GM19025 (cell line): ENCODE data around the gene NET1.
"Not testable (repeated sequence)": the region's sequence is repeated elsewhere in the genome, so short reads cannot be mapped to it uniquely, and the experiment has no call there.

Source experiments
- ATAC-seq: cut with Tn5 transposase; IDR thresholded peaks from one replicate; pipeline ENCODE4 v1.9.1; 2021; ENCODE audit warnings: mild to moderate bottlenecking, low read depth, moderate library complexity; ENCODE audit not compliant: unreplicated experiment

NET1 gene

DNA sequence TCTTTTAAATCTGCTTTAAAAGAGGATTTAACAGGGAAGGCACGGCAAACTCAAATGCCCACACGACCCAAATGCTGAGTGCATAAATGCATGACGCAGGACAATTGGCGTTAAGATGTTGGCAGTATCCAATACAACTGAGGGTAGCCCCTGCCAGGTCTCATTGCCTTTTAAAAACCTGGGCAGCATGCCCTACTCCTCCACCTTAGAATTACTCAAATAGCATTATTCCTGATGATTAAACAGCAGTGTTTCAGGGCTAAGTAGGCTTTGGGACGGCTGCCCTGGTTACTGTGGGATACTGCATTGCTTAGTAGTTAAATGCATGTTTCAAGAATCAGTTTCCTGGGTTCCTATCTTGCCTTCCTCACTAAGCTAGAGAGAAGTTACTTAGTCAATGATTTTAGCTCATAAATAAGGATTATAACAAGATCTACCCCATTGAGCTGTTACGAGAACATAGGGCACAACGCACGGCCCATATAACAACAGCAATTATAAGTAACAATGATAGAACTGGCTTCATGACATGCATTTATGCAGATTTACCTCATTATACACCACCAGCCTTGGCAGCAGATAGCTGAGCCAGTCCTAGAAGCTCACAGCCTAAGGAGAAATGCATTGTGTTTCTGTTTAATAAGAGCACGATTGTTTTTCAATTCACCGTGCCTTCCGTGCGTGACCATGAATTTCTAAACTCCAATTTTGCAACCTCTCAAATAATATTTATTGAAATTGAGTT lies 15.6 kb upstream of the NET1 start:
- ATAC-seq, result no peak

- ATAC-seq, result no peak
These were observed 13.0 kb upstream of the NET1 start for GRCh38 chr10:5399332-5399731.

DNA sequence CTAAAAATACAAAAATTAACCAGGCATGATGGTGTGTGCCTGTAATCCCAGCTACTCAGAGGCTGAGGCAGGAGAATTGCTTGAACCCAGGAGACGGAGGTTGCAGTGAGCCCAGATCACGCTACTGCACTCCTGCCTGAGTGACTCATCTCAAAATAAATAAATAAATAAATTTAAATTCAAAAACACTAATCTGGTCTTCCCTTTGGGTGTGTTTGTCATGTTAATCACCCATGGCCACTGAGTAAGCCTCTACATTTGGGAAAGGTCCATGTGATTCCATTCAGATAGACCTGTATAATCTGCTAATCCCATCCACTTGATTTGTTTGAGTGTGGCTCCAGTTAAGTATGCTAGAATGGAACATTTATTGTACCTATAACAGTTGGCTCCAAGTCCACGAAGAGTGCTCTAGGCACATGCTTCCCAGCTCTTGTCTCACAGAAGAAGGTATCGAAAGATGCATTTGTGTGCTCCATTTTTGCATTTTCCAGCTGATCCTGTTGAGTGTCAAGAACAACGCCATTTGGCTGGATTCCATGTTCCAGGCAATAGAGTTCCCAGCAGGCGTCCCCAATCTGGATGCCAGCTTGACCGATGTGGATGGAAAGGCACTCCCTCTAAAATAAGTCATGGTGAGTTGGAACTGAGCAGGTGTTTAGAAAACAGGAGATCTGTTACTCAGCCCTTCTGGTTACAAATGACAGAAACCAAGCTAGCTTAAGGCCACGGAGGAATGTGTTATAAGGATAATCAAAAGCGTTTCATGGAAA lies 11.7 kb upstream of the NET1 start:
- ATAC-seq, result no peak

- ATAC-seq, result no peak
These were observed 9.6 kb upstream of the NET1 start for GRCh38 chr10:5402798-5403197.

GRCh38 chr10:5404208-5405041 lies 7.9 kb upstream of the NET1 start, which contains the start of gene TUBAL3:
Gene TUBAL3, minus strand, starts transcription at chr10:5404828. Its CDS starts 36 bp downstream, at chr10:5404792.
- ATAC-seq, result no peak

DNA sequence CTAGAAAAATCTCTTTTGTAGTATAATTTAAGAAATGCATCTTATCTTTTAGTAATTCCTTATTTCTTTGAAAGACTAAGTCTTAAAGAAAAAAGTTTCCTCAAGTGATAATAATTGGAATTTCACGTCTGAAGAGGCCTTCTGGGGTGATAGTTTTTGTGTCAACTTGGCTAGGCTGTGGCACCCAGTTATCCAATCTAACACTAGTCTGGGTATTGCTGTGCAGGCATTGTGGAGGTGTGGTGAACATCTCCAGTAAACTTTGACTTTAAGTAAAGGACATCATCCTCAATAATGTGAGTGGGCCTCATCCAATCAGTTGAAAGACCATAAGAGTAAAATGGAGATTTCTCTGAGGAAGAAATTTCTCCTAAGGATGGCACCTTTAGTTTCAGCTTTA lies 5.4 kb upstream of the NET1 start:
- no peak for ATAC-seq

DNA sequence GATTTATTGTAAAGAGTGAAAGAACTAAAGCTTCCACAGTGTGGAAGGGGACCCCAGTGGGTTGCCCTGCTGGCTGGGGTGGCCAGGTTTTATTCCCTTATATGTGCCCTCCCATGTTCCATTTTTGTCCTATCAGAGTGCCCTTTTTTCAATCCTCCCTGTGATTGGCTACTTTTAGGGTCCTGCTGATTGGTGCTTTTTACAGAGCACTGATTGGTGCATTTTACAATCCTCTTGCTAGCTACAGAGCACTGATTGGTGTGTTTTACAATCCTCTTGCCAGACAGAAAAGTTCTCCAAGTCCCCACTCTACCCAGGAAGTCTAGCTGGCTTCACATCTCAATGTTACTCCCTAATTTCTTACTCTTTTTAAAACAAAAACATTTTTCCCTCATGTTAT lies 1.6 kb upstream of the NET1 start:
- not testable (repeated sequence) for ATAC-seq

GRCh38 chr10:5411941-5412276 lies 448 bp upstream of the NET1 start:
- no peak for ATAC-seq

GRCh38 chr10:5413012-5413938 lies 918 bp downstream of the NET1 start:
- ATAC-seq, result no peak

GRCh38 chr10:5416981-5417380 lies 4.6 kb downstream of the NET1 start:
- no peak for ATAC-seq

- no peak for ATAC-seq
These were observed 6.2 kb downstream of the NET1 start for GRCh38 chr10:5418584-5418983.

DNA sequence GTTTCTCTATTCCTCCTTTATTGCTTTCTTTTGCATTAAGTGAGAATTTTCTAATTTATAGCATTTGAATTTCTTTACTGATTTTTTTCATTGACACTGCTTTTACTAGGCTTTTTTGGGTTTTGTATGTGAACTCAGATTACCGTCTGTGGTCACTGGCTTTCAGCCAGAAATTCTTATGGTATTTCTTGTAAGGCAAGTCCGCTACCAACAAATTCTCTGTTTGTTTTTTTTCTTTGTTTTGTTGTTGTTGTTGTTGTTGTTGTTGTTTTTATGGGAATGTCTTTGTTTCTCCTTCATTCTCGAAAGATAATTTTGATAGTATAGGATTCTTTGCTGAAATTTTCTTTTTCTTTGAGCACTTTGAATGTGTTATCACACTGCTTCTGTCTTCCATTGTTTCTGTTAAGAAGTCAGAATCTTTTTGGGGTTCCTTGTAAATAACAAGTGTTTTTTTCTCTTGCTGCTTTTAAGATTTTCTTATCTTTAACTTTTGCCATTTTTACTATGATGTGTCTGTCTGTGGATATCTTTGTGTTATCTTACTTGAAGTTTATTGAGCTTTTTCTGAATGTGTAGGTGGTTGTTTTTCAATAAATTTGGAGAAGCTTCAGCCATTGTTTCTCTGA lies 7.2 kb downstream of the NET1 start:
- no peak for ATAC-seq

DNA sequence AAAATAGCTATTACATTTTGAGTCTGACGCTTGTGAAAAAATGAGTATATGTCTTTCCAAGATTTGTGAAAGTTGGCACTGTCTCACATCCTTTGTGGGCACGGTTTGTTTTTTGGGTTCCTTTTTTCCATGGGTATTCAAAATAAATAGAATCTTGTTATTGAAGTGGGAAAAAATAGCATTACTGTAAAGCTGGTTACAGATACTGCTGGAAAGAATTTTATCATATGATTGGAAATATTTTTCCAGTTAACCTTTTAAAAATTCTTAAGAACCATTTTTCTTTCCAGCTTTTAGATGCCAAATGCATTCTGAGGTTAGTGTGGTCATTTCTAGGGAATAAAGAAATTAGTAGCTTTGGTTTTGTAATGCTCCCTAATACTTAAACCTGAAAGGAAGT lies 11.4 kb downstream of the NET1 start:
- no peak for ATAC-seq

- no peak for ATAC-seq
These were observed 12.4 kb downstream of the NET1 start for GRCh38 chr10:5424751-5425150.

DNA sequence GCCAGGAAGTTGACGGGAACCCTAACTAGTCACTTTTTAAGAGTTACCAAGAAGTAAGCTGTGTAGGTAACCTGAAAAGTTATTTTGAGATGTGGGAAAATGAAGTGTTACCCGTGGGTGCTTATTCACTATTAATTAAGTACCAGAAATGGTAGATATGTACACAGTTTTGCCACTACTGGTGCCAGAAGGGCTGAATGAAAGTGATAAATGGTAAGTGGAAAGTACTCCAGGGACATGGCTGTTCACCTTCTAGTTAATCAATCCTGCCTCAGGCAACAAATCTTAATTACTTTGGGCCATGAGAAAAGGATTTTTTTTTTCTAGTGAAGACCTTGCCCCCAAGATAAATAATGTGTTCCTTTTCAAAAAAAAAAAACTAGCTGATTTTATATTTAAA lies 15.8 kb downstream of the NET1 start:
- ATAC-seq, result no peak

DNA sequence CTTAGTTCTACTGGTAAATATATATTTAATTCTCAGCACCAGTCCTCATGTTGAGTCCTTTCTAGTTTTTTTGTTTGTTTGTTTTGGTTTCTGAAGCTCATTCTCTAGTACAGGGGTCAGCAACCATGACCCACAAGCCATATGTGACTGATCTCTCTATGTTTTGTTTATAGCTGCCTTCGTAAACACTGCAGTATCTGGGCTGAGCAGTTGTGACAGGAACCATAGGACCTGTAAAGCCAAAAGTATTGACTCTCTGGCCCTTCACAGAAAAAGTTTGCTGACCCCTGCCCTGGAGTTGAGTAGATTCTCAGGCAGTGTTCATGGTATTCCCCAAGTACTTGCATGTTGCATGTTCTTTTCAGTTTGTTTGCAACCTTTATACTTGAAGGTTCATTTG lies 20.8 kb downstream of the NET1 start:
- ATAC-seq, result no peak

DNA sequence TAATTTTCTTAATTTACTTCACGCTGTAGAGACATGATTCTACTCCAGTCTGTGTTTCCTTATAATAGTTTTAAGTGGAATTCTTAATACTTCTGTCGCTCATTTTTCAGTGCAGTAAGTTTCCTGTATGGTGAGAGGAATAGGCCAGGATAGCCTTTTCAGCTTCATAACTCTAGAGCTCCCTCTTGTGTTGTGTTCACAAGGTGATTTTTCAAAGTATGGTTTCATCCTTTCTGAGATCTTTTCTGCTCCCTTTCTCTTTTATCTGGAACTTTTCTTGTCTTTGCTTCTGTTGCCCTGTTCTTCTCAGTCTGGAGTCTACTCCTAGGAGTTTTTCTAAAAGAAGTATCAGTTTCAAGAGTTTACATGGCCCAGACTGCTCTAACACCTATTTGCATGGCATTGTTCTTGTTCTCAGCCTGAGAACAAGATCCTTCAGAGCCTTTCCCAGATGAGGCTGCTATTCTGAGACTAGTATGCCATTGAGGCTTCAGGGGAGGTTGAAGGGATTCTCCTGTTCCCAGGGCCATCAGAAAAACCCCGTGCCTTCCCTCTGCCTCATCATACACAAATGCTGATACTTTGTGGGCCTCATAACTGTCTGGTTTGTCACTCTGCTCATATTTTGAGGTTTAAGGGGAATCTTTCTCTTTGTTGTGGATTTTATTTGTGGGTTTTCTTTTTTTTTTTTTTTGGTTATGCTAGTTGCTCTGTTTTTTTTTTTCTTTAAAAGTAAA lies 21.8 kb downstream of the NET1 start:
- no peak for ATAC-seq

DNA sequence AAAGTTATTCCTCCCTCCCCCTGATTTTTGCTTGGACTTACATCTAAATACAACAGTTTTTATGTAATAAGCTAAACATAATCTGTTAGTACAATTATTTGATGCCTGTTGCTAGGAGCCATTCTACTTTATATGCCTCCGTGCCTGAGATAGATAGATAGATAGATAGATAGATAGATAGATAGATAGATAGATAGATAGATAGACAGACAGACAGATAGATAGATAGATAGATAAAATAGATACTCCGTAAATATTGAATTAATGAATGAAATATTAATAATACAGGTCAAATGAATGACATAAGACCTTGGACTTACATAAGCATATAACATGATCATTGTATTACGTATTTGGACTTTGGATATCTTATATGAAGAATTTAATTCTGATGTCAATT lies 23.0 kb downstream of the NET1 start:
- ATAC-seq, result no peak

GRCh38 chr10:5440206-5440605 lies 27.8 kb downstream of the NET1 start:
- no peak for ATAC-seq
